ENCODE results near the gene TST.

DNA sequence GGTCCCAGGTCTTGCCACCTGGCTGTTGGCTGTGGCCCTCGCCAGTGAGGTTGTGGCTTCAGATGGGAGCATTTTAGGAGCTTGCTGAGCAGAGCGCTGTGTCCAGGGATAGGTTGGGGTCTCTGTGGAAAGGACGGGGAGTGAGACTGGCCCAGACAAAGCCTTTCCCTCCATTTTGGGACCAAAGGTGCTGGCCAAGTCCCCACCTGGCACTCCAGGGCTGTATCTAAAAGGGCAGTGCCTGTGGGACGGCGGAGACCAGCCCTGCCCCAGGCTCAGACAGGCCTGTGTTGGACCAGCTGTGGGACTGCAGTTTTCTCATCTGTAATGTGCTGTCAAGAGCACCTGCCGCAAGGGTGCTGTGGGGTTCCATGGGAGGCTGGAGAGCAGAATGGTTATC, 27.3 kb upstream of the TST start:
- no peak for TF ChIP-seq EZH2phosphoT487 (IDR thresholded peaks at IDR 0.05; ENCODE audit: low read length)
- TF ChIP-seq, protein P1, sequence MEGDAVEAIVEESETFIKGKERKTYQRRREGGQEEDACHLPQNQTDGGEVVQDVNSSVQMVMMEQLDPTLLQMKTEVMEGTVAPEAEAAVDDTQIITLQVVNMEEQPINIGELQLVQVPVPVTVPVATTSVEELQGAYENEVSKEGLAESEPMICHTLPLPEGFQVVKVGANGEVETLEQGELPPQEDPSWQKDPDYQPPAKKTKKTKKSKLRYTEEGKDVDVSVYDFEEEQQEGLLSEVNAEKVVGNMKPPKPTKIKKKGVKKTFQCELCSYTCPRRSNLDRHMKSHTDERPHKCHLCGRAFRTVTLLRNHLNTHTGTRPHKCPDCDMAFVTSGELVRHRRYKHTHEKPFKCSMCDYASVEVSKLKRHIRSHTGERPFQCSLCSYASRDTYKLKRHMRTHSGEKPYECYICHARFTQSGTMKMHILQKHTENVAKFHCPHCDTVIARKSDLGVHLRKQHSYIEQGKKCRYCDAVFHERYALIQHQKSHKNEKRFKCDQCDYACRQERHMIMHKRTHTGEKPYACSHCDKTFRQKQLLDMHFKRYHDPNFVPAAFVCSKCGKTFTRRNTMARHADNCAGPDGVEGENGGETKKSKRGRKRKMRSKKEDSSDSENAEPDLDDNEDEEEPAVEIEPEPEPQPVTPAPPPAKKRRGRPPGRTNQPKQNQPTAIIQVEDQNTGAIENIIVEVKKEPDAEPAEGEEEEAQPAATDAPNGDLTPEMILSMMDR (IDR thresholded peaks at IDR 0.05; ENCODE audit: low read length) = no peak
